Measurements from ENCODE around the gene ANXA4.

ANXA4 gene

GRCh38 chr2:69721022-69721421, 20.9 kb upstream of the ANXA4 start:
- no peak for DNase-seq (ENCODE audit: extremely low read depth, insufficient read length)
- no peaks in the 10 kb centered on the region for H3K36me3 ChIP-seq (ENCODE audit: control insufficient read depth, insufficient read depth, low read length)
- H3K27me3 ChIP-seq (replicated peaks; ENCODE audit: control insufficient read depth, insufficient read depth, low read length) = no peaks in the 10 kb centered on the region
- TF ChIP-seq CTCF (IDR thresholded peaks at IDR 0.05; ENCODE audit: insufficient read depth, low read length, poor library complexity, severe bottlenecking) = no peak
- no peak overlapping the region for H3K4me3 ChIP-seq (replicated peaks; ENCODE audit: low read depth, low read length)

DNA sequence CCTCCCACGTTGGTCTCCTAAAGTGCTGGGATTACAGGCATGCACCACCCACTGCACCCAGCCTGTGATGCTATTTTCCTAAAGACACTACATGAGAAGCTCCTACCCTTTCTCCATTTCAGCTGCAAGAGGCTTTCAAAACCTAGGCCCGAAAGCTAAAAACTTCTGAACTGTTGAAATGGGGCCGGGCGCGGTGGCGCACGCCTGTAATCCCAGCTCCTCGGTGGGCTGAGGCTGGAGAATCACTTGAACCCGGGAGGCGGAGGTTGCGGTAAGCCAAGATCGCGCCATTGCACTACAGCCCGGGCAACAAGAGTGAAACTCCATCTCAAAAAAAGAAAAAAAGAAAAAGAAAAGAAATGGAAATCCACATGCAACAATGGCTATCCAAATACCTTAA, 18.1 kb upstream of the ANXA4 start:
- TF ChIP-seq CTCF (IDR thresholded peaks at IDR 0.05; ENCODE audit: insufficient read depth, low read length, poor library complexity, severe bottlenecking) = no peak
- H3K4me3 ChIP-seq (replicated peaks; ENCODE audit: low read depth, low read length) = no peak overlapping the region
- H3K36me3 ChIP-seq (ENCODE audit: control insufficient read depth, insufficient read depth, low read length) = no peaks in the 10 kb centered on the region
- H3K27me3 ChIP-seq (replicated peaks; ENCODE audit: control insufficient read depth, insufficient read depth, low read length) = no peaks in the 10 kb centered on the region
- DNase-seq (ENCODE audit: extremely low read depth, insufficient read length) = no peak

DNA sequence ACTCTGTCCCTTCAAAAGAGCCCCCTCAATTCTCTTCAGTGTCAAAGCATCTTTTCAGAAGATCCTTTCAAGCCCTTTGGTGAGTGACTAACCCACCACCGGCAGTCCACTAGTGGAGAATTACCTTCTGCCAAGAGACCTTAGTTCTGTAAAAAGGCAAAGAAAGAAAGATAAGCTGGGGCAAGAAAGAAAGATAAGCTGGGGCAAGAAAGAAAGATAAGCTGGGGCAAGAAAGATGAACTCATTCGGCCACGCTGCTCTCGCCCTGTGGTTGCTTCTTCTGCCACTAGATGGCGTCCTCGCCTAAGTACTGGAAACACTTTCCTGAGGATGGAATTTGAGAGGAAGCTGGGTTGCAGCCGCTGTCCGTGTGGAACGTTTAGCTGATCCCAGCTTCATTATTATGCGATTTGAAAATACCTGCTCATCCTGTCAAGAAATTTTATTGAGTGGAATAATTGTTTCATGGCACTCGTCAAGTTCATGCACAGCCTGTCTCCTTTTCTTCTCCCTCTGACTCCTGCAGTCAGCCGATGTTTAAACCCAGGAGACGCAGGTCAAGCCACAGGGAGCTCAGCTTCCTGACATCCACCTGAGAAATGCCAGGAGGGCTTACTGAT, 17.3 kb upstream of the ANXA4 start:
- H3K27me3 ChIP-seq (replicated peaks; ENCODE audit: control insufficient read depth, insufficient read depth, low read length) = no peaks in the 10 kb centered on the region
- peak; percentile 76 for TF ChIP-seq CTCF (IDR thresholded peaks at IDR 0.05; ENCODE audit: insufficient read depth, low read length, poor library complexity, severe bottlenecking)
- H3K4me3 ChIP-seq (replicated peaks; ENCODE audit: low read depth, low read length) = no peak overlapping the region; the same call in 1 of the 2 replicates
- peak; percentile 33 for DNase-seq (ENCODE audit: extremely low read depth, insufficient read length)
- no peaks in the 10 kb centered on the region for H3K36me3 ChIP-seq (ENCODE audit: control insufficient read depth, insufficient read depth, low read length)

- H3K4me3 ChIP-seq (replicated peaks; ENCODE audit: low read depth, low read length) = no peak overlapping the region
- TF ChIP-seq CTCF (IDR thresholded peaks at IDR 0.05; ENCODE audit: insufficient read depth, low read length, poor library complexity, severe bottlenecking) = no peak
- DNase-seq (ENCODE audit: extremely low read depth, insufficient read length) = no peak
- H3K27me3 ChIP-seq (replicated peaks; ENCODE audit: control insufficient read depth, insufficient read depth, low read length) = no peaks in the 10 kb centered on the region
- H3K36me3 ChIP-seq (ENCODE audit: control insufficient read depth, insufficient read depth, low read length) = no peaks in the 10 kb centered on the region
Observed at GRCh38 chr2:69725706-69726360, 16.1 kb upstream of the ANXA4 start.

- Histone ChIP-seq H3K36me3 (ENCODE audit: control insufficient read depth, insufficient read depth, low read length) (no peaks in the 10 kb centered on the region), H3K4me3 (replicated peaks; ENCODE audit: low read depth, low read length) (no peak overlapping the region), H3K27me3 (replicated peaks; ENCODE audit: control insufficient read depth, insufficient read depth, low read length) (no peaks in the 10 kb centered on the region)
- DNase-seq (ENCODE audit: extremely low read depth, insufficient read length) = no peak
- TF ChIP-seq CTCF (IDR thresholded peaks at IDR 0.05; ENCODE audit: insufficient read depth, low read length, poor library complexity, severe bottlenecking) = no peak
Observed at GRCh38 chr2:69729266-69729665, 12.7 kb upstream of the ANXA4 start.

All from GM06990 (cell line).